GM12878 (cell line): ENCODE data around the gene PDE11A. TPM values are rescaled to one million over a fixed set of nuclear protein-coding genes. Genes with fewer than 3 reads are reported as not detected.

Experiments used
- ATAC-seq: fragments of 200-7000 bp; cut with Tn5 transposase; 3 replicates; pipeline ENCODE4 v1.9.1; 2020; ENCODE audit warnings: mild to moderate bottlenecking, moderate library complexity
- BruUV-seq: library from RNA; stranded (reverse); fragments of 400-500 nt; replicated peaks from 2 replicates; lab custom pipeline; 2021; lab: Mats Ljungman, UMichigan
- CTCF ChIA-PET: fragments of 300-600 bp; sonication (Branson Sonifier 250); formaldehyde crosslinking; extraction: SDS; loops from one replicate; lab custom pipeline; 2021; ENCODE audit warnings: inconsistent platforms; lab: Yijun Ruan, JAX
- POLR2A ChIA-PET: fragments of 350-600 bp; formaldehyde crosslinking; extraction: SDS; loops from one replicate; lab custom pipeline; 2021; ENCODE audit warnings: inconsistent platforms; lab: Charles Lee
- RAD21 ChIA-PET: fragments of 300-600 bp; sonication (Branson Sonifier 250); formaldehyde crosslinking; loops from one replicate; lab custom pipeline; 2023; ENCODE audit warnings: antibody characterized with exemption; ENCODE audit not compliant: unreplicated experiment; lab: Charles Lee
- SMC1A ChIA-PET: fragments of 300-600 bp; sonication (Branson Sonifier 250); formaldehyde crosslinking; loops from one replicate; lab custom pipeline; 2023; ENCODE audit not compliant: unreplicated experiment, uncharacterized antibody; lab: Charles Lee
- DNase-seq: peaks from one replicate; pipeline ENCODE4 v3.0.0-alpha.2; 2011; ENCODE audit warnings: low read depth, low spot score
- FAIRE-seq: peaks from 3 replicates; lab custom pipeline; 2011; peaks lifted over from hg19 to GRCh38; lab: Jason Lieb, UNC
- H2AFZ ChIP-seq: 2 replicates; pipeline ENCODE4 v1.6.0; 2011; ENCODE audit warnings: low read depth, low read length, control low read depth; ENCODE audit not compliant: control insufficient read depth
- H3K27ac ChIP-seq: 2 replicates; pipeline ENCODE4 v1.5.1; 2011; ENCODE audit warnings: control low read depth; ENCODE audit not compliant: control insufficient read depth, insufficient read depth
- H3K27me3 ChIP-seq, 2 experiments: replicated peaks in 1 of 2; 2 replicates each; pipeline versions ENCODE4 v1.6.0 to v1.6.1; 2011; ENCODE audit warnings: low read length in 1 of 2; ENCODE audit not compliant: control insufficient read depth in 2 of 2, insufficient read depth in 2 of 2
- H3K36me3 ChIP-seq, 2 experiments: 2 replicates each; pipeline ENCODE4 v1.5.1; 2011; ENCODE audit warnings: low read length in 1 of 2; ENCODE audit not compliant: control insufficient read depth in 2 of 2, insufficient read depth in 2 of 2
- H3K4me1 ChIP-seq: 2 replicates; pipeline ENCODE4 v1.6.1; 2011; ENCODE audit warnings: mild to moderate bottlenecking, low read length, moderate library complexity, mixed read lengths; ENCODE audit not compliant: control insufficient read depth, insufficient read depth
- H3K4me2 ChIP-seq: 2 replicates; pipeline ENCODE4 v1.6.0; 2011; ENCODE audit warnings: control low read depth; ENCODE audit not compliant: control insufficient read depth, insufficient read depth
- H3K4me3 ChIP-seq: fragments of 200-600 bp; sonication (generic); 2 replicates; pipeline ENCODE4 v1.5.1; 2016
- H3K79me2 ChIP-seq: 2 replicates; pipeline ENCODE4 v1.6.0; 2011; ENCODE audit warnings: low read length; ENCODE audit not compliant: control insufficient read depth, insufficient read depth
- H3K9ac ChIP-seq: 2 replicates; pipeline ENCODE4 v1.8.0; 2011; ENCODE audit warnings: low read length, control low read depth, mixed read lengths; ENCODE audit not compliant: control insufficient read depth, insufficient read depth
- H3K9me3 ChIP-seq: replicated peaks from 3 replicates; pipeline ENCODE4 v1.5.1; 2011; ENCODE audit warnings: mild to moderate bottlenecking, low read length; ENCODE audit not compliant: control insufficient read depth, insufficient read depth
- H4K20me1 ChIP-seq: 2 replicates; pipeline ENCODE4 v1.6.0; 2011; ENCODE audit not compliant: control insufficient read depth, insufficient read depth
- BHLHE40 ChIP-seq, 2 experiments: fragments of 450-650 bp in 1 of 2; IDR thresholded peaks; 2 replicates each; pipeline ENCODE4 v1.6.1; 2011 to 2017; ENCODE audit warnings: low read depth in 2 of 2, borderline replicate concordance in 1 of 2, improper control_type of control experiment in 1 of 2, low read length in 1 of 2, mild to moderate bottlenecking in 1 of 2
- CBX5 ChIP-seq: sonication (generic); IDR thresholded peaks from 2 replicates; pipeline ENCODE4 v1.6.1; 2016; ENCODE audit warnings: low read depth, moderate library complexity, mild to moderate bottlenecking, inconsistent platforms
- CREB1 ChIP-seq: IDR thresholded peaks from 2 replicates; pipeline ENCODE4 v1.6.1; 2012; ENCODE audit warnings: low read depth, mild to moderate bottlenecking, inconsistent platforms
- IRF4 ChIP-seq: IDR thresholded peaks from 2 replicates; pipeline ENCODE4 v1.6.1; 2011; ENCODE audit warnings: low read depth, low read length
- KLF5 ChIP-seq: fragments of 450-650 bp; IDR thresholded peaks from 2 replicates; pipeline ENCODE4 v1.6.1; 2014; ENCODE audit warnings: mild to moderate bottlenecking; ENCODE audit not compliant: partially characterized antibody
- NR2F1 ChIP-seq: fragments of 450-650 bp; conservative IDR thresholded peaks from 2 replicates; pipeline ENCODE4 v1.6.1; 2017; ENCODE audit warnings: mild to moderate bottlenecking
- RB1 ChIP-seq: fragments of 450-650 bp; formaldehyde crosslinking; IDR thresholded peaks from 2 replicates; pipeline ENCODE4 v1.6.1; 2017; ENCODE audit warnings: mild to moderate bottlenecking, borderline replicate concordance
- SREBF1 ChIP-seq: IDR thresholded peaks from 2 replicates; pipeline ENCODE4 v1.6.1; 2012; ENCODE audit warnings: mild to moderate bottlenecking, low read length
- TBL1XR1 ChIP-seq: IDR thresholded peaks from 2 replicates; pipeline ENCODE4 v1.6.1; 2012; ENCODE audit warnings: low read depth, low read length, improper control_type of control experiment
- ZNF592 ChIP-seq: fragments of 450-650 bp; IDR thresholded peaks from 2 replicates; pipeline ENCODE4 v1.6.1; 2017; ENCODE audit warnings: mild to moderate bottlenecking, moderate library complexity
- WGBS: methylation state at CpG from one replicate; pipeline ENCODE4 v1.1.6; 2016; ENCODE audit warnings: low lambda C conversion rate; ENCODE audit not compliant: insufficient replicate concordance, insufficient coverage; ENCODE audit errors: missing lambda C conversion rate; 5-methylcytosine and 5-hydroxymethylcytosine counted together
- in situ Hi-C: fragments of 300-500 bp; cut with MboI; formaldehyde crosslinking; loops from 9 replicates; pipeline ENCODE4 v1.14.3; 2018; ENCODE audit warnings: mixed read lengths
- intact Hi-C: fragments of 100-400 bp; cut with micrococcal nuclease; formaldehyde crosslinking; loops from one replicate; pipeline ENCODE4 v1.14.2; 2022; ENCODE audit not compliant: unreplicated experiment
- polyA plus RNA-seq, 11 experiments: library from polyadenylated mRNA; depleted of rRNA in 4 of 11; unstranded in 6 of 11; stranded (reverse) in 5 of 11; fragments of >200 nt; fragmentation: Nextera tagmentation in 4 of 11; fragmentation: Illumina TruSeq in 1 of 11; extraction: Ambion mirVana in 4 of 11; extraction: Trizol in 1 of 11; gene quantifications; 1 replicate in 1 of 11; 2 replicates in 10 of 11; pipeline versions ENCODE4 v1.2.1 to v1.2.3, GENCODE V29; 2011 to 2016; ENCODE audit warnings: inconsistent platforms in 2 of 11, missing spikeins in 2 of 11, low read depth in 1 of 11
- total RNA-seq, 4 experiments: library from RNA; depleted of rRNA in 3 of 4; stranded (reverse); fragments of >200 nt in 3 of 4; fragmentation: Illumina TruSeq in 1 of 4; extraction: Trizol in 1 of 4; gene quantifications; 2 replicates each; pipeline versions ENCODE4 v1.2.1 to v1.2.3, GENCODE V29; 2013 to 2021

PDE11A gene
- total and polyA plus RNA-seq, 10 of the 15 experiments (the other 5 are each of a cell fraction or from before 2014, with no cell fraction given), result 0.01 to 0.17 (median 0.06) TPM; not detected in 5

- intact Hi-C loops, result no loop called here
- FAIRE-seq (no peak), DNase-seq (no peak), ATAC-seq (no peak)
- no TSS peak for BruUV-seq
- Histone ChIP-seq H3K79me2 (no peaks in the 10 kb centered on the region), H3K36me3 (no peaks in the 10 kb centered on the region), H3K4me2 (no peak overlapping the region), H3K9ac (no peak overlapping the region), H3K9me3 (no peaks in the 10 kb centered on the region), H3K4me1 (no peaks in the 10 kb centered on the region), H4K20me1 (no peaks in the 10 kb centered on the region), H2AFZ (no peak overlapping the region), H3K4me3 (no peak overlapping the region), H3K27me3 (no peaks in the 10 kb centered on the region), H3K27ac (no peak overlapping the region)
- CTCF ChIA-PET, result no interaction called here
- SMC1A ChIA-PET, result no interaction called here
- POLR2A ChIA-PET, result no interaction called here
- RAD21 ChIA-PET, result no interaction called here
- in situ Hi-C loops, result no loop called here
- no peak for TF ChIP-seq IRF4
- TF ChIP-seq SREBF1, result no peak
- TF ChIP-seq KLF5, result no peak
- no peak for TF ChIP-seq CBX5
- TF ChIP-seq ZNF592, result no peak
- TF ChIP-seq TBL1XR1, result no peak
- TF ChIP-seq RB1, result no peak
- no peak for TF ChIP-seq NR2F1
- no peak for TF ChIP-seq BHLHE40 (IDR thresholded peaks at IDR 0.05; ENCODE audit: borderline replicate concordance in 1 of 2, low read depth in 2 of 2, low read length in 1 of 2)
- no peak for TF ChIP-seq CREB1
- WGBS, result 55% methylated on average over 2 of the region's 2 CpGs
Observed at GRCh38 chr2:177682006-177682405, 390.6 kb downstream of the PDE11A start.
